ENCODE measurements around the gene PAX8.

PAX8 gene

GRCh38 chr2:113202305-113203216 lies 76.2 kb downstream of the PAX8 start:
- Histone ChIP-seq H3K36me3 (ENCODE audit: insufficient read depth, low read length) (no peaks in the 10 kb centered on the region), H3K79me2 (ENCODE audit: control insufficient read depth, insufficient read depth, low read length, unreplicated experiment) (no peaks in the 10 kb centered on the region), H3K27ac (ENCODE audit: low read depth, low read length) (no peak overlapping the region), H2AFZ (ENCODE audit: low read length, unreplicated experiment) (no peak overlapping the region), H3K4me1 (ENCODE audit: control insufficient read depth, insufficient read depth, low read length, unreplicated experiment) (peaks cover 9% of the 10 kb centered on the region), H3K27me3 (ENCODE audit: insufficient read depth, low read length) (no peaks in the 10 kb centered on the region), H3K4me3 (ENCODE audit: low read depth, low read length) (no peak overlapping the region)

- Histone ChIP-seq H3K4me3 (ENCODE audit: low read depth, low read length) (no peak overlapping the region), H3K36me3 (ENCODE audit: insufficient read depth, low read length) (no peaks in the 10 kb centered on the region)
Observed at GRCh38 chr2:113201496-113202304, 77.0 kb downstream of the PAX8 start.

GRCh38 chr2:113200736-113201490 lies 77.8 kb downstream of the PAX8 start:
- no peak overlapping the region for H3K27ac ChIP-seq (ENCODE audit: low read depth, low read length)
- no peaks in the 10 kb centered on the region for H3K36me3 ChIP-seq (ENCODE audit: insufficient read depth, low read length)
- no peak overlapping the region for H3K4me3 ChIP-seq (ENCODE audit: low read depth, low read length)
- H3K79me2 ChIP-seq (ENCODE audit: control insufficient read depth, insufficient read depth, low read length, unreplicated experiment) = no peaks in the 10 kb centered on the region
- H3K27me3 ChIP-seq (ENCODE audit: insufficient read depth, low read length) = no peaks in the 10 kb centered on the region
- H3K4me1 ChIP-seq (ENCODE audit: control insufficient read depth, insufficient read depth, low read length, unreplicated experiment) = peaks cover 9% of the 10 kb centered on the region
- no peak overlapping the region for H2AFZ ChIP-seq (ENCODE audit: low read length, unreplicated experiment)

More at GRCh38 chr2:113201496-113202304, 77.0 kb downstream of the PAX8 start:
- Histone ChIP-seq H3K79me2 (ENCODE audit: control insufficient read depth, insufficient read depth, low read length, unreplicated experiment) (no peaks in the 10 kb centered on the region), H3K27ac (ENCODE audit: low read depth, low read length) (no peak overlapping the region), H3K4me1 (ENCODE audit: control insufficient read depth, insufficient read depth, low read length, unreplicated experiment) (peaks cover 9% of the 10 kb centered on the region), H3K27me3 (ENCODE audit: insufficient read depth, low read length) (no peaks in the 10 kb centered on the region), H2AFZ (ENCODE audit: low read length, unreplicated experiment) (no peak overlapping the region)

GRCh38 chr2:113200236-113200635 lies 78.5 kb downstream of the PAX8 start:
- no peaks in the 10 kb centered on the region for H3K36me3 ChIP-seq (ENCODE audit: insufficient read depth, low read length)

GRCh38 chr2:113198790-113199612 lies 79.7 kb downstream of the PAX8 start:
- Histone ChIP-seq H3K36me3 (ENCODE audit: insufficient read depth, low read length) (no peaks in the 10 kb centered on the region), H3K27me3 (ENCODE audit: insufficient read depth, low read length) (no peaks in the 10 kb centered on the region), H3K4me1 (ENCODE audit: control insufficient read depth, insufficient read depth, low read length, unreplicated experiment) (peaks cover 9% of the 10 kb centered on the region), H3K79me2 (ENCODE audit: control insufficient read depth, insufficient read depth, low read length, unreplicated experiment) (no peaks in the 10 kb centered on the region), H3K27ac (ENCODE audit: low read depth, low read length) (no peak overlapping the region), H3K4me3 (ENCODE audit: low read depth, low read length) (peak overlapping the region; percentile 84), H2AFZ (ENCODE audit: low read length, unreplicated experiment) (peak overlapping the region; percentile 80)

More at GRCh38 chr2:113200236-113200635, 78.5 kb downstream of the PAX8 start:
- H3K4me1 ChIP-seq (ENCODE audit: control insufficient read depth, insufficient read depth, low read length, unreplicated experiment) = peaks cover 9% of the 10 kb centered on the region
- H3K27me3 ChIP-seq (ENCODE audit: insufficient read depth, low read length) = no peaks in the 10 kb centered on the region
- H3K79me2 ChIP-seq (ENCODE audit: control insufficient read depth, insufficient read depth, low read length, unreplicated experiment) = no peaks in the 10 kb centered on the region
- H3K27ac ChIP-seq (ENCODE audit: low read depth, low read length) = no peak overlapping the region
- H2AFZ ChIP-seq (ENCODE audit: low read length, unreplicated experiment) = no peak overlapping the region
- H3K4me3 ChIP-seq (ENCODE audit: low read depth, low read length) = no peak overlapping the region

- H3K36me3 ChIP-seq (ENCODE audit: insufficient read depth, low read length) = no peaks in the 10 kb centered on the region
Observed at GRCh38 chr2:113198048-113198789, 80.5 kb downstream of the PAX8 start.

GRCh38 chr2:113197347-113198047 lies 81.2 kb downstream of the PAX8 start:
- Histone ChIP-seq H3K27me3 (ENCODE audit: insufficient read depth, low read length) (no peaks in the 10 kb centered on the region), H3K4me3 (ENCODE audit: low read depth, low read length) (no peak overlapping the region), H2AFZ (ENCODE audit: low read length, unreplicated experiment) (no peak overlapping the region), H3K79me2 (ENCODE audit: control insufficient read depth, insufficient read depth, low read length, unreplicated experiment) (no peaks in the 10 kb centered on the region), H3K4me1 (ENCODE audit: control insufficient read depth, insufficient read depth, low read length, unreplicated experiment) (peaks cover 2% of the 10 kb centered on the region), H3K36me3 (ENCODE audit: insufficient read depth, low read length) (no peaks in the 10 kb centered on the region), H3K27ac (ENCODE audit: low read depth, low read length) (no peak overlapping the region)

More at GRCh38 chr2:113198048-113198789, 80.5 kb downstream of the PAX8 start:
- H3K4me3 ChIP-seq (ENCODE audit: low read depth, low read length) = peak overlapping the region; percentile 84
- H3K27me3 ChIP-seq (ENCODE audit: insufficient read depth, low read length) = no peaks in the 10 kb centered on the region
- H3K27ac ChIP-seq (ENCODE audit: low read depth, low read length) = no peak overlapping the region
- peaks cover 8% of the 10 kb centered on the region for H3K4me1 ChIP-seq (ENCODE audit: control insufficient read depth, insufficient read depth, low read length, unreplicated experiment)
- H3K79me2 ChIP-seq (ENCODE audit: control insufficient read depth, insufficient read depth, low read length, unreplicated experiment) = no peaks in the 10 kb centered on the region
- no peak overlapping the region for H2AFZ ChIP-seq (ENCODE audit: low read length, unreplicated experiment)

GRCh38 chr2:113196839-113197238 lies 81.9 kb downstream of the PAX8 start:
- no peaks in the 10 kb centered on the region for H3K27me3 ChIP-seq (ENCODE audit: insufficient read depth, low read length)
- H3K4me1 ChIP-seq (ENCODE audit: control insufficient read depth, insufficient read depth, low read length, unreplicated experiment) = peaks cover 2% of the 10 kb centered on the region
- H2AFZ ChIP-seq (ENCODE audit: low read length, unreplicated experiment) = no peak overlapping the region
- no peak overlapping the region for H3K27ac ChIP-seq (ENCODE audit: low read depth, low read length)
- no peak overlapping the region for H3K4me3 ChIP-seq (ENCODE audit: low read depth, low read length)
- H3K79me2 ChIP-seq (ENCODE audit: control insufficient read depth, insufficient read depth, low read length, unreplicated experiment) = no peaks in the 10 kb centered on the region
- H3K36me3 ChIP-seq (ENCODE audit: insufficient read depth, low read length) = no peaks in the 10 kb centered on the region

GRCh38 chr2:113195923-113196501 lies 82.7 kb downstream of the PAX8 start:
- Histone ChIP-seq H3K36me3 (ENCODE audit: insufficient read depth, low read length) (no peaks in the 10 kb centered on the region), H2AFZ (ENCODE audit: low read length, unreplicated experiment) (no peak overlapping the region), H3K4me1 (ENCODE audit: control insufficient read depth, insufficient read depth, low read length, unreplicated experiment) (peaks cover 2% of the 10 kb centered on the region), H3K27me3 (ENCODE audit: insufficient read depth, low read length) (no peaks in the 10 kb centered on the region), H3K27ac (ENCODE audit: low read depth, low read length) (no peak overlapping the region), H3K79me2 (ENCODE audit: control insufficient read depth, insufficient read depth, low read length, unreplicated experiment) (no peaks in the 10 kb centered on the region), H3K4me3 (ENCODE audit: low read depth, low read length) (no peak overlapping the region)
